HG02885 (cell line): Measurements from ENCODE around the gene GRIK3.
"Not testable (repeated sequence)": the region's sequence is repeated elsewhere in the genome, so short reads cannot be mapped to it uniquely, and the experiment has no call there.

Experiments used
- ATAC-seq: cut with Tn5 transposase; IDR thresholded peaks from one replicate; pipeline ENCODE4 v1.9.1; 2021; ENCODE audit warnings: mild to moderate bottlenecking; ENCODE audit not compliant: unreplicated experiment, poor library complexity

The GRIK3 gene

DNA sequence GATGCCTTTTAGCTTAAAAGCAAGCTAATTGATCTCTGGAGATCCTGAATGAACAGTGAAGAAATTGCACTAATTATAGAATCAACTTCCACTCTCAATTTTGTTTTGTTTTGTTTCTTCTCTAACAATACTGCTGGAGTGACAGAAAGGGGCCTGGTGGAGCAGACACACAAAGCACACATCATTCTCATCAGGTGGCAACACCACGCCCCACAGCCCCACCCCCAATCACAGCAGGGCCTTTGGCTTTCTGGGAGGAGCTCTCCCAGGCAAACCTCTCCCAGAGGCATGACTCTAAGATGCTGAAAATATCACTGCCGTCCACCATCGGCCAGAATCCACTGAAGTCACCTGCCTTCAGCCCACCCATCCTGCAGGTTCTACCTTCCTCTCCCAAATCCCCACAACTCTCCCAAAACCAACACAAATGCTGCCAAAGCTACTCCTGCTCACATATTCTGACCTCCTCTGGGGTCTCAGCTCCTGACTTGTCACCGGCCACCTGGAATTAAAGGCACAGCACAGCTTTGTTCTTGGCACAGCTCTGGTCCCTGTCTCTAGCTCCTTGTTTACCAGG lies 120.7 kb downstream of the GRIK3 start:
- no peak for ATAC-seq

DNA sequence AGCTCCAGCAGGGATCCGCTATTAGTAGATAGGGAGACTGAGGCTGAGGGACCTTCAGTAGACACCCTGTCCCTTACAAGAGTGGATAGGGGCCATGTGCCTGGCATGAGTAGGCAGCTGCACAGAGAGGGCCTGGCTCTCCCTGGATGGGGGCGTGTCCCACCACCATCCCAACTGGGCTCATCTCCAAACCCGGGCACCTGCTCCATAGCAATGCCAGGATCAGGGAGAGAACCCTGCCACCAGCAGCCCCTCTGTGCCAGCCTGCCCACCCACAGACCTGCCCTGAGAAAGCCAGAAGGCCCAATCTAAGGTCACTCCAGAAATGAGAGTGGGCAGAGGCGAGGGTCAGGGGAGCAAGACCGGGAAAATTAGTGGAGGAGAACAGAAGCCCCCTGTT lies 121.3 kb downstream of the GRIK3 start:
- ATAC-seq: no peak

- no peak for ATAC-seq
Observed at GRCh38 chr1:36912365-36912865, 121.9 kb downstream of the GRIK3 start.

- no peak for ATAC-seq
Observed at GRCh38 chr1:36911561-36912364, 122.6 kb downstream of the GRIK3 start.

GRCh38 chr1:36910886-36911540 lies 123.3 kb downstream of the GRIK3 start:
- no peak for ATAC-seq

GRCh38 chr1:36909946-36910725 lies 124.2 kb downstream of the GRIK3 start:
- no peak for ATAC-seq

GRCh38 chr1:36909359-36909758 lies 125.0 kb downstream of the GRIK3 start:
- not testable (repeated sequence) for ATAC-seq

GRCh38 chr1:36908096-36908495 lies 126.2 kb downstream of the GRIK3 start:
- ATAC-seq: no peak

GRCh38 chr1:36906555-36906954 lies 127.8 kb downstream of the GRIK3 start:
- ATAC-seq: no peak

- ATAC-seq: no peak
Observed at GRCh38 chr1:36905941-36906340, 128.4 kb downstream of the GRIK3 start.

DNA sequence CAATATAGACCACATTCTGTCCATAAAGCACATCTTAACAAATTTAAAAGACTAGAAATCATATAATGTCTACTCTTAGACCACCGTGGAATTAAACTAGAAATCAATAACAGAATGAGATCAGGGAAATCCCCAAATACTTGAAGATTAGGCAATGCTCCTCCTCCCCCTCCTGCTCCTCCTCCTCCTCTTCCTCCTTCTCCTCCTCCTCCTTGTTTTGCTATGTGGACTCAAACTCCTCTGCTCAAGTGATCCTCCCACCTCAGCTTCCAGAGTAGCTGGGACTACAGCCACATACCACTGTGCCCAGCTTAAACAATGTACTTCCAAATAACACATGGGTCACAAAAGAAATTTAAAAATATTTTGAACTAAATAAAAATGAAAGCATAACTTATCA lies 134.2 kb downstream of the GRIK3 start:
- ATAC-seq: no peak

DNA sequence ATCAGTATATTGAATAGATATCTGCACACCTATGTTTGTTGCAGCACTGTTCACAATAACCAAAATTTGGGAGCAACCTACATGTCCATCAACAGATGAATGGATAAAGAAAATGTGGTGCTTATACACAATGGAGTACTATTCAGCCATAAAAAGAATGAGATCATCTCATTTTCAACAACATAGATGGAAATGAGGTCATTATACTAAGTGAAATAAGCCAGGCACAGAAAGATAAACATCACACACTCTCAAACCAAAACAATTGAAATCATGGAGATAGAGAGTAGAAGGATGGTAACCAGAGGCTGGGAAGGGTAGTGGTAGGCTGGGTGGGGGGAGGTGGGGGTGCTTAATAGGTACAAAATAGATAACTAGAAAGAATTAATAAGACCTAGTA lies 136.5 kb downstream of the GRIK3 start:
- not testable (repeated sequence) for ATAC-seq

DNA sequence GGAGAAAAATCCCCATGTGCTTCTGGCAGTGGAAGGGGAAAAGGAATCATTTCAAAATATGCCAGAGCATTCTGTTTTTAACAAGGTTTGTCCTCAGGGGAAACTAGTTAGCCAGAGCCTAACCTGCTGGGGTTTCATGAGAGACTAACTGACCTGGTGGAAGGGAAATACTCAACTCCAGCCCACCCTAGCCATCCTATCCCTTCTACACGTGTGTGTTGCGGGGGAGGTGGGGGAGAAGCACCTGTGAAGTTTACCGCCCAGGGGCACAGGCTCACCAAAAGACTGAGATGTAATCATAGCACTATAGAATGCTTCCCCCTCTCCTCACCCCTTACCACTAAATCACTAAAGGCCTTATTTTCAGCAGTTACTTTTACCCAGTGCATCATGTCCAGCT lies 139.5 kb downstream of the GRIK3 start:
- ATAC-seq: no peak

- no peak for ATAC-seq
Observed at GRCh38 chr1:36890776-36891175, 143.5 kb downstream of the GRIK3 start.

DNA sequence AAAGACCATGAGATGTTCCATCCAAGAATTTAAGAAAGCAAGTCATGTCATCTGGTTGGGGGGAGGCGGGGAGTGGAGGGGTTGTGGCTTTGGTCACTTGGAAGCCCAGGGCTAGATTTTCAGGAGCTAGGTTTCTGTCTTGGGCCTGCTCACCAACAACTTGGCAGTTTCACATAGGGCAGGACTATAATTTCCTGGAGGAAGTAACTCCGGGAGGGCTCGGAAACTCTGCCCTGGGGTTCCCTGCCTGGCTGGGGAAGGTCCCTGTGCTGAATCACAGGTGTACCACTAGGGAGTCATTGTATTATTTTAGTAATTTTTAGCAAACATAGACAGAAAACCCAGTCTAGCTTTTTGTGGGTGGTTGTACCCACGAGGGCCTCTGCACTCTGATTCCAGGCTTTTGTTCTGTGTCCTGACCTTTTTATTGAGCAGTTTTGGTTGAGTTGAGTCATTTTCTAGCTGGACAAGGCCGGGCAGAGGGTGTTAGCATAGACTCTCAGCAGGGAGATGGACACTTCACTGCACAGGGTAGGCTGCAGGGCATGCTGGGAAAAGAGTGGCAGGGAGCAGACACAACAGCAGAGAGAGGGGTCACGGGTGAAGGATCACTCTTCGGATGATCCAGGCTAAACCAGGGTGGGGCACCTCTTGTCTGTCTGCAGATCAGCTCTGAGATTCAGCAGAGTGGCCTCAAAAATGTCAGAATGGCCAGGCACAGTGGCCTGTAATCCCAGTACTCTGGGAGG lies 144.7 kb downstream of the GRIK3 start:
- ATAC-seq: no peak

- ATAC-seq: no peak
Observed at GRCh38 chr1:36888811-36889477, 145.4 kb downstream of the GRIK3 start.

GRCh38 chr1:36885540-36886357 lies 148.6 kb downstream of the GRIK3 start:
- ATAC-seq: no peak

GRCh38 chr1:36884801-36885200 lies 149.5 kb downstream of the GRIK3 start:
- no peak for ATAC-seq
